Cardiac fibroblast (primary cell): ENCODE results near the gene KATNIP.

Source experiments
- DNase-seq, 2 donors: peaks; one replicate each; pipeline versions ENCODE4 v3.0.0 to v3.0.0-alpha.2; 2010; ENCODE audit warnings: low read depth in 2 of 2
- H3K4me3 ChIP-seq, 2 donors: replicated peaks in 1 of 2; 1 replicate in 1 of 2; 2 replicates in 1 of 2; pipeline ENCODE4 v1.5.1; 2011; ENCODE audit warnings: low read depth in 2 of 2, low read length in 2 of 2, mild to moderate bottlenecking in 2 of 2, moderate library complexity in 1 of 2
- TF ChIP-seq, protein P1 (sequence below): IDR thresholded peaks from one replicate; pipeline ENCODE4 v1.5.1; 2011; ENCODE audit warnings: low read depth, mild to moderate bottlenecking, low read length, inconsistent platforms

The KATNIP gene

DNA sequence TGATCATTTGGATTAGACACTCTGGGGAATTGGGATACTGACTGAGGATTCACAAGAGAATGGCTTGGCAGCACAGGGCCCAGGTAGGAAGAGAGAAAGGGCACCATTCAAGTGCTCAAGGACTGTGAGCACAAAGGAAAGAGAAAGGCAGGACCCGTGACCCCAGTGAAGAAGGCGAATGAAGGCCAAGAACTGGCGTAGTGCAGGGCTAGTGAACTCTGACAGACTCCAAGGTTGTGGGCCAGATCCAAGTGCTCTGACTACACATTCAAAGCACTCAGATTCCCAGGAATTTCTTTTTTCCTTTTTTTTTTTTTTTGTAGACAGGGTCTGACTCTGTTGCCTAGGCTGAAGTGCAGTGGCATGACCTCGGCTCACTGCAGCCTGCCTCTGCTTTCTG, 5.3 kb upstream of the KATNIP start:
- H3K4me3 ChIP-seq = no peak overlapping the region
- no peak for DNase-seq
- TF ChIP-seq, protein P1, sequence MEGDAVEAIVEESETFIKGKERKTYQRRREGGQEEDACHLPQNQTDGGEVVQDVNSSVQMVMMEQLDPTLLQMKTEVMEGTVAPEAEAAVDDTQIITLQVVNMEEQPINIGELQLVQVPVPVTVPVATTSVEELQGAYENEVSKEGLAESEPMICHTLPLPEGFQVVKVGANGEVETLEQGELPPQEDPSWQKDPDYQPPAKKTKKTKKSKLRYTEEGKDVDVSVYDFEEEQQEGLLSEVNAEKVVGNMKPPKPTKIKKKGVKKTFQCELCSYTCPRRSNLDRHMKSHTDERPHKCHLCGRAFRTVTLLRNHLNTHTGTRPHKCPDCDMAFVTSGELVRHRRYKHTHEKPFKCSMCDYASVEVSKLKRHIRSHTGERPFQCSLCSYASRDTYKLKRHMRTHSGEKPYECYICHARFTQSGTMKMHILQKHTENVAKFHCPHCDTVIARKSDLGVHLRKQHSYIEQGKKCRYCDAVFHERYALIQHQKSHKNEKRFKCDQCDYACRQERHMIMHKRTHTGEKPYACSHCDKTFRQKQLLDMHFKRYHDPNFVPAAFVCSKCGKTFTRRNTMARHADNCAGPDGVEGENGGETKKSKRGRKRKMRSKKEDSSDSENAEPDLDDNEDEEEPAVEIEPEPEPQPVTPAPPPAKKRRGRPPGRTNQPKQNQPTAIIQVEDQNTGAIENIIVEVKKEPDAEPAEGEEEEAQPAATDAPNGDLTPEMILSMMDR = no peak

DNA sequence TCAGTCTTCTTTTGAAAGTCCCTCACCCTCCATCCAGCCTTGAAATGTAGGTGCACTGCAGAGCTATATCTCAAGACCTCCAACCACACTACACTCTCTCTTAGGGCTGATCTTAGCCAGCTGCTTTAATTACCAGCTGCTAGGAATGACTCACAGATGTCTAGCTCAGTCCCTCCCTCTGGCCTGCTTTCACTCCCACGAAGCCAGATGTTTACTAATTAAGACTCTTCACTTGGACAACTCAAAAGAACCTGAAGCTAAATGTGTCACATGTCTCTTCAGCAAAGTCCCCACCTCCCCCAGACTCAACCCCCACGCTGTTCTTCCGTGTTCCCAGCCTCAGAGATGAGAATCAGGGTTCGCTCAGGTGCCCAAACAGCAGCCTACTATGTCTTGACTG, 2.8 kb upstream of the KATNIP start:
- TF ChIP-seq, protein P1 = no peak
- peak overlapping the region in 1 of 2 donors; percentile 10 for H3K4me3 ChIP-seq
- peak; percentile 72 to 73 for DNase-seq

DNA sequence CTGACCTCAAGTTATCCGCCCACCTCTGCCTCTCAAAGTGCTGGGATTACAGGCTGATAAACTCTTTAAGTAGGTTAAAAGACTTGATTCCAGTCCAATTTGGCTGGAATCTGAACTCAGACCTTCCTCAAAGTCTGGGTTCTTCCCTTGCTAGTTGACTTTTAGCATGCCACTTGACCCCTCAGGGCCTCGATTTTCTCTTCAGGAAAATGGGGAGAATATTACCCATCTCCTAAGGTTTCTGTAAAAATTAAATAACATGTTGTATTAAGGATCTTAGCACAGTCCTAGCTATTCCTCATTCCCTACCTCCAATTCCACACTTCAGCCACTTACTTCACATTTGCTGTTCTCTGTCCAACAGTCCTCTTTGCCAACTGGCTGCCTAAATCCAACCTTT, 2.1 kb upstream of the KATNIP start:
- no peak overlapping the region for H3K4me3 ChIP-seq
- no peak for DNase-seq
- TF ChIP-seq, protein P1 = no peak

DNA sequence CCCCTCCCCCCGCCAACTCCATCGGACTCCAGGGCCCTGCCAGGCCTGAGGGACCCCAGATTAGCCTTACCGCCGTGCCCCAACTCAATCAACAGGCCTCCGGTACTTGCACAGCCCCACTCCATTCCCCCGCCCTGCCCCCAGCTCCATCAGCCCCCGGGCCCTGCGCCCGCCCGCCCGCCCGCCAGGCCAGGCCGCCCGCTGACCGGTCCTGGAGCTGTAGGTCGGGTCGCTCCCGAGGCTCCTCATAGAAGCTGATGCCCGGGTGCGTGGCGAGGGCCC, 539 bp upstream of the KATNIP start:
- TF ChIP-seq, protein P1 = no peak
- H3K4me3 ChIP-seq = peak overlapping the region; percentile 74 to 88
- DNase-seq = no peak

DNA sequence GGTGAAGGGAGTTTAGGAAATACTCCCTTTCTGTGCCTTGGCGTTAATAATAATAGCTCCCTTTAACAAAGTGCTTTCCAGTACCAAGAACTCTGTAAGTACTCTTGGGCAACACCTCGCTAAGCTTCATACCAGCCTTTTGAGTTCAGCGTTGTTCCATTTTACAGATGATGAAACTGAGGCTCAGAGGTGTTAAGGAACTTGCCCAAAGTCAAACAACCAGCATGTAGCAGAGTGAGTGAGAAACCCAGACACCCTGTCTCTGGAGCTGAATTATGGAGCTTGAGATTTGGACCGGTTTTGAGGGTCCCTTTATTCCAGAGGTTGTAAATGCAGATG, 607 bp downstream of the KATNIP start:
- peak overlapping the region; percentile 91 to 99 for H3K4me3 ChIP-seq
- TF ChIP-seq, protein P1 = no peak
- no peak for DNase-seq

DNA sequence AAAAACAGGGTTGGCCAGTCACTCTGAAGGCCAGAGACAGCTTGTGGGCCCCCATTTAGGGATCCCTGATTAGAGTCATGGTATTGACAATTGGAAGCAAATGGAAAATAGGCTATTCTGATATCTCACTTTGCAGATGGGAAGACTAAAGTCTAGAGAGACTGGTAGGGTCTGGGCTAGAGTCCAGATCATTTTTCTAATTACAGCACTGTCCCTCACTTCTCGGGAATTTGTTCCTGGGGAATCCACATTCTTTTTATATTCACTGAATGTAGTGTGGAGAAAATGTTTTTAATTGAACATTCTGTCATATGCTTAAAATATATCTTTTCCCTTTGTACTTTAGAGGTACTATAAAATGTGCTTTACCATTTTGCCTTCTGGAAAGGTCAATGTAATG, 1.1 kb downstream of the KATNIP start:
- no peak for DNase-seq
- TF ChIP-seq, protein P1 = no peak
- H3K4me3 ChIP-seq = peak overlapping the region in 1 of 2 donors; percentile 99

DNA sequence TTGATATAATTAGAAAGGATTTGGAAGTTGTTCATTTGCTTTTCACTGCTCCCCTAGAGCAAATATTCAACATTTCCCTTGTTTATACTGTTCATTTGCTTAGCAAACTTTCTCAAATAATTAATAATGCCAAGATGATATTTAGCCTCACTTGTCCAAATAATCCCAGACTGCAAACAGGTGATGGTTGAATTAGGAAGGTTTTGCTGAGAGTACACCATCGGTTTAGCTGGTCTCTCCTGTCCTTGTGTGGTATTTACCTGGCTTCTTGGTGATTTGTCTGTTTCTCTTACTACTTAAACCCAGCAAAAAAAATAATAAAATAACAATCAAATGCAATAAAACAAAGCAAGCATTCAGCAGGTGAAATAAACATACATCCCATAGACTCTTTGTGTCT, 6.5 kb downstream of the KATNIP start:
- TF ChIP-seq, protein P1 = no peak
- H3K4me3 ChIP-seq = no peak overlapping the region
- no peak for DNase-seq
